GM15510 (cell line): ENCODE data around the gene TCF12.

Experiments used
- POLR2A ChIP-seq: IDR thresholded peaks from 3 replicates; pipeline ENCODE4 v1.6.1; 2011; ENCODE audit warnings: borderline replicate concordance; ENCODE audit not compliant: insufficient read length; ENCODE audit errors: extremely low read depth

TCF12 gene

GRCh38 chr15:57337868-57338411 is 419.5 kb downstream of the TCF12 start:
- no peak for TF ChIP-seq POLR2A

- TF ChIP-seq POLR2A, result no peak
These were observed 420.9 kb downstream of the TCF12 start for GRCh38 chr15:57339321-57339720.
